Measurements from ENCODE around the gene BTN2A1. TPM values are rescaled to one million over a fixed set of nuclear protein-coding genes. Genes with fewer than 3 reads are reported as not detected.
"Not testable (repeated sequence)": the region's sequence is repeated elsewhere in the genome, so short reads cannot be mapped to it uniquely, and the experiment has no call there.

Gene BTN2A1
- polyA plus RNA-seq (ENCODE audit: insufficient read length in 4 of 4): 10 to 100 TPM; 26.9 to 36.7 (median 33.9) TPM

DNA sequence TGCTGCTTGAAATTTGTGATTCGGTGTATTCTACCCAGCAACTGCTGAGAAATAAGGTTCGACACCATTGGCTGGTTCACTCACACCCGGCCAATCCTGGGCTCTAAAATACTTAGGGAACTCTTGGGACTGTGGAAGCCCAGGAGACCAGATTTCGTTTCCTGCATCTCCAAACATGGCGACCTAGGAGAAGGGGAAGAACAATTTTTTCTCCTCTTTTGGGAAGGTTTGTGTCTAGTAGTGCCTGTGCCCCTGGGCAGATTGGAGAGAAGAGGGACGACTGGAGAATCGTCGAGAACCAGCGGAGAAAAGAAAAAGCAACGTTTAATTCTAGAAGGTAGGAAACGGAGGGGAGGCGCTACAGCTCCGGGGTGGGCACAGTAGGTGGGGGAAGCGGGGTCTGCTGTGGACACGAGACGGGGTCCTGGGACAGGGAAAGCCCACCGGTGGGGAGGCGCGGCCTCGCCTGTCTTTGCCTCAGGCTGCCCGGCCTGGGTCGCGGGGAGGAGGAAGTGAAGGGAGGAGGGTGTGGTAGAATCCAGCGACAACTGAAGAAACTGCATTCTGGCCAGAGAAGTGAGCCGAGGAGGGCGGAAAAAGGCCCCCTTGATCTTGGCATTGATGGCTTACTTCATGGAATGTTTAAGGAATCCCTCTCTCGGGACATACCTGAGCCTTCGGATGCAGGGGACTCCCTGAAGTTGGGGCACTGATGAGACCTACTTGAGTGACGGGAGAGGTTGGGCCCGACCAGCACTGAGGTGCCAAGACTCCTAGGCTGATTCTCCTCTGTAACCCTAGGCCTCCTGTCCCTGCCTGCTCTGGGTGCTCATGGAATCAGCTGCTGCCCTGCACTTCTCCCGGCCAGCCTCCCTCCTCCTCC, at the start of gene BTN2A1:
TSS of gene BTN2A1 (plus strand) at position 150 of the 883 bp plus-strand sequence. CDS start at position 832, 682 bp downstream.
- peak; percentile 72 to 91 (median 88) for DNase-seq (ENCODE audit: low read depth in 4 of 4, low spot score in 2 of 4)

- DNase-seq (ENCODE audit: low read depth in 4 of 4, low spot score in 2 of 4): no peak
Observed at GRCh38 chr6:26408828-26409730, 48.7 kb upstream of the BTN2A1 start.

DNA sequence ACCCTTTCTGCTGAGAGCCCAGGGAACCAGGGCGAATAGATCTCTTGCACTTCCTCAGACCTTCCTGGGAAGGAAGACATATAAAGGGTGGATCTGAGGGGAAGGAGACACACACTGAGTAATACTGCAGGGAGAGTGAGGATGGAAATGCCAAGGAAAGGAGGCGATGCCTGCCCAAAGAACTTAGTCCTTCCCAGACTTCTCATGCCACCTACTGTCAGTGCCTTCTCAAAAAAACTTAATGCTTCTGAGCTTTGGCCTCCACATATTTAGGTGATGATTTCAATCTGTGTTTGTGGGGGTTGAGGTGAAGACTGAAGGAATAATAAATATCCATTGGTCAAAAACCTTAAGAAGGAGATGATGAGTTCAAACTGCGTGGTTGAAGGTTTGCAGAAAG, 46.0 kb upstream of the BTN2A1 start:
- no peak for DNase-seq (ENCODE audit: low read depth in 4 of 4, low spot score in 2 of 4)

DNA sequence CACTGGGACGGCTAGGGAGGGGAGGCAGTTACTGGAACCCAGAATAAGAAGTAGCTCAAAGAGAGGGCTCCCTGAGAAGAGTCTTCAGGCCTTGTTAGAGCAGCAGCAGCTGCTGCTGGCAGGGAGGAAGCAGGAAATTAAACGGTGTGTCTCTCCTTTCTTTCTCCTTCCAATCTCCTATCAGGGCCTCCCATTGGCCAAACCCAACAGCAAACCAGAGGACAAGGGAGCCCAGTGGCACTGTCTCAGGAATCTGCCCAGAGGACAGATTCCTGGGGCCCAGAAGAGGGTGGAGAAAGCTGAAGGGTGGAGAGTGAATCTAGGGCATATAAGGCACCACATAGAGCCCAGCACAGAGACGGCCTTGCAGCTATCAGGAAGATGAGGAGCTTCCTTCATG, 45.5 kb upstream of the BTN2A1 start:
- no peak for DNase-seq (ENCODE audit: low read depth in 4 of 4, low spot score in 2 of 4)

GRCh38 chr6:26412954-26413353, 44.8 kb upstream of the BTN2A1 start:
- no peak for DNase-seq (ENCODE audit: low read depth in 4 of 4, low spot score in 2 of 4)

DNA sequence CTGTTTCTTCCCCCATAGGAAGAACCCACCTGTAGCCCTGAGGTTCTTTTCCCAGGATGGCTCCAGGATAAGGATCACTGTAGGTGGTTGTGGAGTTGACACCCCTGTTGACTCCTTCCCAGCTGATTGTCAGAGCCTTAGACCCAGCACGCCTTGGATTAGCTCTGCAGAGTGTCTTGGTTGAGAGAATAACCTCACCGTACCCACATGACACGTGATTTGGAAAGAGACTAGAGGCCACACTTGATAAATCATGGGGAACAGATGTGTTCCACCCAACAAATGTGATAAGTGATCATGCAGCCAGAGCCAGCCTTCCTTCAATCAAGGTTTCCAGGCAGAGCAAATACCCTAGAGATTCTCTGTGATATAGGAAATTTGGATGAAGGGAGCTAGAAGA, 43.5 kb upstream of the BTN2A1 start:
- DNase-seq (ENCODE audit: low read depth in 4 of 4, low spot score in 2 of 4): no peak

GRCh38 chr6:26415036-26415614, 42.6 kb upstream of the BTN2A1 start:
- DNase-seq (ENCODE audit: low read depth in 4 of 4, low spot score in 2 of 4): no peak

DNA sequence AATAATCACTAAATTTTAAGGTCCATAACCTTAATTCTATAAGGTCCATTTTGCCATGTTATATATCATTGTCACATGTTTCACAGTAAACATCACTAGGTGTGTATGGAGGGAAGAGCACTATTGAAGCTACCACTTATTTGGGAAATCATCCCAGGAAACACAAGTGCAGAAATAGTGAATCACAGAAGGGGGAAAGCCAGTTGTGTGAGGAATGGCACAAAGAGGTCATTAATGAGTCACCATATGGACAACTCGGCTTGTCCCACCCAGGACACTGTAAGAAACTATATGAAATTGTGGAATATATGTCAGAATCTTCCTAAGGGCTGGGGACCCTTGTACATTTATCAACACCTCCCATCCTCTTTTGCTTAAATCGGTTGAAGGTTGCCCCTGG, 42.0 kb upstream of the BTN2A1 start:
- no peak for DNase-seq (ENCODE audit: low read depth in 4 of 4, low spot score in 2 of 4)

DNA sequence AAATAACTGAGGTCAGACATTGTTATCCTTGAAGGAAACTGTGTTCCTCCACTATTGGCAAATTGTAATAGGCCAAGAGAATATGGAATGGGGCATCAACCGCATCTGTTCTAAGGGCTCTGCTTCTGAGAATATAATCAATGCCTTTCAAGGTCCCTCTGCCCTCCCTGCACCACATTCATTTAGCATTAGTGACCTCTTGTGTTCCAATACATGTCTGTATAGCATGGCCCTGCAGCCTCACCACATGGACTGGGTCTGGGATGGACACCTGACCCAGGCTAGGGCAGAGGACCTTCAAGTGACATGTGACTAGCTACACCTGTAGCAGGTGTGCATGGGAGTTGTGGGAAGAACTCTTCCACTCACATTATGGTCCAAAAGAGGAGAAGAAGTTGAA, 41.5 kb upstream of the BTN2A1 start:
- DNase-seq (ENCODE audit: low read depth in 4 of 4, low spot score in 2 of 4): no peak

DNA sequence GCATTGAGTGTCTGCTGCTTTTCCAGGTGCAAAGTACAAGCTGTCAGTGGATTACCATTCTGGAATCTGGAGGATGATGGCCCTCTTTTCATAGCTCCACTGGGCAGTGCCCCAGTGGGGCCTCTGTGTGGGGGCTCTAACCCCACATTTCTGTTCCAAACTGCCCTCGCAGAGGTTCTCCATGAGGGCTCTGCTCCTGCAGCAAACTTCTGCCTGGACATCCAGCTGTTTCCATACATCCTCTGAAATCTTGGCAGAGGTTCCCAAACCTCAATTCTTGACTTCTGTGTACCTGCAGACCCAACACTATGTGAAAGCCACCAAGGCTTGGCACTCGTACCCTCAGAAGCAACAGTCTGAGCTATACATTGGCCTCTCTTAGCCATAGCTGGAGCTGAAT, 39.7 kb upstream of the BTN2A1 start:
- DNase-seq (ENCODE audit: low read depth in 4 of 4, low spot score in 2 of 4): not testable (repeated sequence)

DNA sequence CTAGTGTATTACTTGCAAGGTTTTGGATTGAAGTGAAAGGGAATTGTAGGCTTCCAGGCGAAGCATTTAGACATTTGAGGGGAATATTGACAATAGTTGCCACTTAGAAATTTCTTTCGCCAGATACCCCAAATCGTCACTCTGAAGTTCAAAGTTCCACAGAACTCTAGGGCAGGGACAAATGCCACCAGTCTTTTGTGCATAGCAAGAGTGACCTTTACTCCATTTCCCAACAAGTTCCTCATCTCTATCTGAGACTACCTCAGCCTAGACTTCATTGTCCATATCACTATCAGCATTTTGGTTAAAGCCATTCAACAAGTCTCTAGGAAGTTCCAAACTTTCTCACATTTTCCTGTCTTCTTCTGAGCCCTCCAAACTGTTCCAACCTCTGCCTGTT, 39.0 kb upstream of the BTN2A1 start:
- DNase-seq (ENCODE audit: low read depth in 4 of 4, low spot score in 2 of 4): not testable (repeated sequence)

GRCh38 chr6:26420688-26421171, 37.0 kb upstream of the BTN2A1 start:
- DNase-seq (ENCODE audit: low read depth in 4 of 4, low spot score in 2 of 4): peak in 2 of 4 donors; percentile 48 to 77

GRCh38 chr6:26421259-26422144, 36.3 kb upstream of the BTN2A1 start:
- peak; percentile 81 to 93 (median 90) for DNase-seq (ENCODE audit: low read depth in 4 of 4, low spot score in 2 of 4)

GRCh38 chr6:26422329-26422728, 35.4 kb upstream of the BTN2A1 start:
- no peak for DNase-seq (ENCODE audit: low read depth in 4 of 4, low spot score in 2 of 4)

GRCh38 chr6:26426691-26427450, 30.9 kb upstream of the BTN2A1 start:
- no peak for DNase-seq (ENCODE audit: low read depth in 4 of 4, low spot score in 2 of 4)

DNA sequence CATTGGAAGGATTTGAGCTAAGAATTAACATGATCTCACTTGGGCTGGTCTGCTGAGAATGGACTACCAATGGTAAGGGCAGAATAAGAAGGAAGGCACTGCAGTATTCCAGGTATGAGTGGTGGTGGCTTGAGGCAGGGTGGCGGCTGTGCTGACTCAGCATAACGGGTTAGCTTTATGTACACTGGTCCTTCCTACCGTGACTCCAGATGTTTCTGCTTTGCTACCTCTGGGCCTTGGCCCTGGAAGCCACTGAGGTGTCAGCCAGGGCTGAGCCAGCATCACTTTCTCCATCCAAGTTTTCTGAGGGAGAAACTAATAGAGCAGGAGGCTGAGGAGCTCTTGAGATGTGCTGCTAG, 30.3 kb upstream of the BTN2A1 start:
- DNase-seq (ENCODE audit: low read depth in 4 of 4, low spot score in 2 of 4): no peak

GRCh38 chr6:26428206-26428605, 29.5 kb upstream of the BTN2A1 start:
- DNase-seq (ENCODE audit: low read depth in 4 of 4, low spot score in 2 of 4): no peak

DNA sequence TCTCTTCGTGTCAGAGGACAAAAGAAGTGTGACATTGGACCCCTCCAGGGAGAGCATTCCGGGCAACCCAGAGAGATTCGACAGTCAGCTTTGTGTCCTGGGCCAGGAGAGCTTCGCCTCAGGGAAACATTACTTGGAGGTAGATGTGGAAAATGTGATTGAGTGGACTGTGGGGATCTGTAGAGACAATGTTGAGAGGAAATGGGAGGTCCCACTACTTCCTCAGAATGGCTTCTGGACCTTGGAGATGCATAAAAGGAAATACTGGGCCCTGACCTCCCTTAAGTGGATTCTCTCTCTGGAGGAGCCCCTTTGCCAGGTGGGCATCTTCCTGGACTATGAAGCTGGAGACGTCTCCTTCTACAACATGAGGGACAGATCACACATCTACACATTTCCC, 27.0 kb upstream of the BTN2A1 start:
- no peak for DNase-seq (ENCODE audit: low read depth in 4 of 4, low spot score in 2 of 4)

Measured in left renal cortex interstitium (tissue), 4 donors.